ENCODE data around the gene DUSP1.

- no peak for TF ChIP-seq CTCF (conservative IDR thresholded peaks at IDR 0.05; ENCODE audit: low read length)
- TF ChIP-seq EZH2phosphoT487 (IDR thresholded peaks at IDR 0.05; ENCODE audit: borderline replicate concordance), result no peak
Measured at GRCh38 chr5:172802112-172802511, 31.1 kb upstream of the DUSP1 start.
